ENCODE data around the gene CYSRT1. TPM values are rescaled to one million over a fixed set of nuclear protein-coding genes. Genes with fewer than 3 reads are reported as not detected.

The CYSRT1 gene
- total RNA-seq, 2 experiments from 2014 or later: 1.7 to 2.9 TPM

GRCh38 chr9:137216188-137216965 lies 8.6 kb upstream of the CYSRT1 start:
- no peak for TF ChIP-seq EZH2phosphoT487 (IDR thresholded peaks at IDR 0.05; ENCODE audit: borderline replicate concordance, low read depth, low read length)
- TF ChIP-seq CTCF (conservative IDR thresholded peaks at IDR 0.05; ENCODE audit: low read length): no peak
- no TSS peak for BruUV-seq (replicated peaks)
- H3K4me3 ChIP-seq (ENCODE audit: low read depth, low read length, poor library complexity, severe bottlenecking): no peak overlapping the region
- intact Hi-C loops (cut with micrococcal nuclease; ENCODE audit: unreplicated experiment): no loop called here
- H3K27ac ChIP-seq (ENCODE audit: low read depth, low read length, poor library complexity, severe bottlenecking): no peak overlapping the region
- H3K79me2 ChIP-seq (ENCODE audit: insufficient read depth, low read depth, low read length): no peaks in the 10 kb centered on the region
- peaks cover 51% of the 10 kb centered on the region; the same call in 1 of the 2 replicates for H3K36me3 ChIP-seq (ENCODE audit: insufficient read depth, low read length)
- H2AFZ ChIP-seq (ENCODE audit: low read length): no peak overlapping the region
- no peak overlapping the region for H3K4me2 ChIP-seq (ENCODE audit: low read length)
- no peaks in the 10 kb centered on the region for H3K9me3 ChIP-seq (ENCODE audit: low read length)
- CTCF ChIA-PET (ENCODE audit: unreplicated experiment): no interaction called here
- H3K4me1 ChIP-seq (ENCODE audit: insufficient read depth, low read length, poor library complexity, severe bottlenecking): no peaks in the 10 kb centered on the region
- no peak for DNase-seq (ENCODE audit: low spot score)
- H4K20me1 ChIP-seq (ENCODE audit: insufficient read depth, low read length): no peaks in the 10 kb centered on the region
- H3K9me2 ChIP-seq (ENCODE audit: insufficient read depth, low read length): no peaks in the 10 kb centered on the region
- POLR2A ChIA-PET: interaction anchor here (0.9 kb wide), 1 partner anchor 12 kb away, joined by 4 read pairs; no protein-coding TSS in a partner anchor

GRCh38 chr9:137217276-137218211 lies 7.4 kb upstream of the CYSRT1 start:
- no peak for TF ChIP-seq EZH2phosphoT487 (IDR thresholded peaks at IDR 0.05; ENCODE audit: borderline replicate concordance, low read depth, low read length)
- TF ChIP-seq CTCF (conservative IDR thresholded peaks at IDR 0.05; ENCODE audit: low read length): no peak
- no peak overlapping the region for H3K27ac ChIP-seq (ENCODE audit: low read depth, low read length, poor library complexity, severe bottlenecking)
- H3K9me2 ChIP-seq (ENCODE audit: insufficient read depth, low read length): no peaks in the 10 kb centered on the region
- DNase-seq (ENCODE audit: low spot score): no peak
- H4K20me1 ChIP-seq (ENCODE audit: insufficient read depth, low read length): no peaks in the 10 kb centered on the region
- H3K4me2 ChIP-seq (ENCODE audit: low read length): no peak overlapping the region
- no TSS peak for BruUV-seq (replicated peaks)
- no peak overlapping the region for H3K4me3 ChIP-seq (ENCODE audit: low read depth, low read length, poor library complexity, severe bottlenecking)
- H3K9me3 ChIP-seq (ENCODE audit: low read length): no peaks in the 10 kb centered on the region
- peaks cover 49% of the 10 kb centered on the region; the same call in 1 of the 2 replicates for H3K36me3 ChIP-seq (ENCODE audit: insufficient read depth, low read length)
- CTCF ChIA-PET (ENCODE audit: unreplicated experiment): no interaction called here
- H3K79me2 ChIP-seq (ENCODE audit: insufficient read depth, low read depth, low read length): no peaks in the 10 kb centered on the region
- no peak overlapping the region for H2AFZ ChIP-seq (ENCODE audit: low read length)
- POLR2A ChIA-PET: no interaction called here
- intact Hi-C loops (cut with micrococcal nuclease; ENCODE audit: unreplicated experiment): no loop called here
- H3K4me1 ChIP-seq (ENCODE audit: insufficient read depth, low read length, poor library complexity, severe bottlenecking): peaks cover 8% of the 10 kb centered on the region

All from OCI-LY7 (cell line).